Measurements from ENCODE around the gene RAB14.

Gene RAB14

DNA sequence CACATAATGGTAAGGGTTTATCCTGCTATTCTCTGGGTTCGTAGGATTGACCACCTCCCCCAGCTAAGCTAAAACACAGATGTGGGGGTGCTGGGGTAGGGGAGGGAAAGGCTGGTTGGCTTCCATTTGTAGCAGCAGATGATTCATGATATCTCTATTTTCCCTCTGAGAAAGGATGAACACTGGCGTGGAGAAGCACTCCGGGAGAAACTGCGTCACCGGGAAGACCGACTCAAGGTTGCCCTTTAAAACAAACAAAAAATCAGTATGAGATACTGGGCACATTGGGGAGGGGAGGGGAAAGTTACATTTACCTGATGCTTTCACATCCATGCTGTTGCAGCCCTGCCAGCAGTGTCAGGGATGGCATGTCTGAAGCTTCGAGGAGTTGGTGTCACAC is 28.2 kb downstream of the RAB14 start:
- DNase-seq, result no peak
- Histone ChIP-seq H3K27me3 (replicated peaks) (no peaks in the 10 kb centered on the region), H3K4me3 (ENCODE audit: low read depth, low read length) (no peak overlapping the region), H3K36me3 (replicated peaks) (peaks cover 27% of the 10 kb centered on the region), H3K27ac (no peak overlapping the region)
- TF ChIP-seq, protein P1, sequence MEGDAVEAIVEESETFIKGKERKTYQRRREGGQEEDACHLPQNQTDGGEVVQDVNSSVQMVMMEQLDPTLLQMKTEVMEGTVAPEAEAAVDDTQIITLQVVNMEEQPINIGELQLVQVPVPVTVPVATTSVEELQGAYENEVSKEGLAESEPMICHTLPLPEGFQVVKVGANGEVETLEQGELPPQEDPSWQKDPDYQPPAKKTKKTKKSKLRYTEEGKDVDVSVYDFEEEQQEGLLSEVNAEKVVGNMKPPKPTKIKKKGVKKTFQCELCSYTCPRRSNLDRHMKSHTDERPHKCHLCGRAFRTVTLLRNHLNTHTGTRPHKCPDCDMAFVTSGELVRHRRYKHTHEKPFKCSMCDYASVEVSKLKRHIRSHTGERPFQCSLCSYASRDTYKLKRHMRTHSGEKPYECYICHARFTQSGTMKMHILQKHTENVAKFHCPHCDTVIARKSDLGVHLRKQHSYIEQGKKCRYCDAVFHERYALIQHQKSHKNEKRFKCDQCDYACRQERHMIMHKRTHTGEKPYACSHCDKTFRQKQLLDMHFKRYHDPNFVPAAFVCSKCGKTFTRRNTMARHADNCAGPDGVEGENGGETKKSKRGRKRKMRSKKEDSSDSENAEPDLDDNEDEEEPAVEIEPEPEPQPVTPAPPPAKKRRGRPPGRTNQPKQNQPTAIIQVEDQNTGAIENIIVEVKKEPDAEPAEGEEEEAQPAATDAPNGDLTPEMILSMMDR (IDR thresholded peaks at IDR 0.05; ENCODE audit: low read depth, low read length, missing control alignments), result no peak
- in situ Hi-C loops (cut with HindIII; ENCODE audit: low pct_ligation_motif_present, low sequenced_read_pairs), result no loop called here

DNA sequence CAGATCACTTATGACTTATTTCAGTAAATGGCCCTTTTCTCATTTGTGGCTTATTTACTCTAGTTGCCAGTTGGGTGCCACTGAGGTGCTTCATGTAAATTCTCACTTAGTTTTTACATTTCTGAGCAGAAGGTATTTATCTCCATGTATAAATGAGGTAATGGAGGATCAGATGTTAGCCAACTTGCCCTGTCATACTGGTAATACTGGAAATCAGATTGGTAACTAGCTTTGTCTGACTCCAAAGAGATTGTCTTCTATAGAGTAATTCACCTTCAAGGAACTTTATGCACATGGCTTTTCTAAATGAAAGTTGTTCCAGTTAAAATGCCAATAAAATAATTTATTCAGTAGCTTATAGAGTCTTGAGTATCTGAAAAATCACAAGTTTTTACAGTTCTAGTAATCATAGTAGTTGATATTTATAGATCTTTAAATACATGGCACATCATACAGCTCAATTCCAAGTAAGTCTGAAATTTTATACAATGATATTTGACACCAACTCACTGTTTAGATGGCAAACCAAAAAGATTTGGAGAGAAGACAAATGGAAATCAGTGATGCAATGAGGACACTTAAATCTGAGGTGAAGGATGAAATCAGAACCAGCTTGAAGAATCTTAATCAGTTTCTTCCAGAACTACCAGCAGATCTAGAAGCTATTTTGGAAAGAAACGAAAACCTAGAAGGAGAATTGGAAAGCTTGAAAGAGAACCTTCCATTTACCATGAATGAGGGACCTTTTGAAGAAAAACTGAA is 28.8 kb downstream of the RAB14 start:
- no peak for DNase-seq
- in situ Hi-C loops (cut with HindIII; ENCODE audit: low pct_ligation_motif_present, low sequenced_read_pairs), result no loop called here
- Histone ChIP-seq H3K27ac (no peak overlapping the region), H3K36me3 (replicated peaks) (peaks cover 27% of the 10 kb centered on the region), H3K4me3 (ENCODE audit: low read depth, low read length) (no peak overlapping the region), H3K27me3 (replicated peaks) (no peaks in the 10 kb centered on the region)
- TF ChIP-seq, protein P1 (IDR thresholded peaks at IDR 0.05; ENCODE audit: low read depth, low read length, missing control alignments), result no peak

DNA sequence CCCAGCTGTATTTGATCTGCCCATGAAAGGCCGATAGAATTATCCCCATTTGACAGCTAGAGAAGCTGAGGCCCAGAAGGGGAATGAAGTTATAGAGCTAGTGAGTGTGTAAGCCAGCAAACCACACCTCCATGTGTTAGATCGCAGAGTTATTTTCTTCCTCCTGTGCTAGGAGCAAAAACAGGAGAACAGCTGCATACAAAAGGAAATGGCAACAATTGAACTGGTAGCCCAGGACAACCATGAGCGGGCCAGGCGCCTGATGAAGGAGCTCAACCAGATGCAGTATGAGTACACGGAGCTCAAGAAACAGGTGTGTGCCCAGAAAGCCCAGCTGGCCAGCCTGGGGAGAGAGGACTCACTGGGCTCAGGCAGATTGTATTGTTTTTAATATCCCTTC is 30.4 kb downstream of the RAB14 start:
- DNase-seq, result no peak
- TF ChIP-seq, protein P1 (IDR thresholded peaks at IDR 0.05; ENCODE audit: low read depth, low read length, missing control alignments), result no peak
- in situ Hi-C loops (cut with HindIII; ENCODE audit: low pct_ligation_motif_present, low sequenced_read_pairs), result no loop called here

DNA sequence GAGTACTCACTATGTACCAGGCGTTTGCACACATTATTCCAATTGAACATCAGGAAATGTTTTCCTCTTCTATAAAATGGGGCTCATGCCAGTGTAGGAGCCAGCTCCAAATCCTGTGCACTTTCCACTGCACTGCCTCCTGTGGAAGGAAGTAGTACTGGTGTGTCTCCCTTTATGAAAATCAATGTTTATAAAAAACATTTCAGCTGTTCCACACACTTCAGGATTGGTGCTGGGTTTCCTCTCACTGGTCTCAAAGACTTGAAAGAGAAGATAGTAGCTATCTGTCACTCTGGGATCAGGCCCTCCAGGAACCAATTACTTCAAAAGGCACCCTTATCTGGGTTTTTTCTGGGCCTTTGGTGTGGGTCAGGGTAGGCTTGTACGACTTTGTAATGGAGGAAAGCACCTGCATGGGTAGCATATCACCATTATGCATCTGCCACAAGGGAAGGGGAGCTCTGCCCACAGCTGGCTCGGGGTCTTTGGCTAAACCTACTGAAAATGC is 32.5 kb downstream of the RAB14 start:
- Histone ChIP-seq H3K4me3 (ENCODE audit: low read depth, low read length) (no peak overlapping the region), H3K27me3 (replicated peaks) (no peaks in the 10 kb centered on the region), H3K36me3 (replicated peaks) (peaks cover 27% of the 10 kb centered on the region), H3K27ac (no peak overlapping the region)
- DNase-seq, result peak; percentile 14
- TF ChIP-seq, protein P1 (IDR thresholded peaks at IDR 0.05; ENCODE audit: low read depth, low read length, missing control alignments), result peak; percentile 69
- in situ Hi-C loops (cut with HindIII; ENCODE audit: low pct_ligation_motif_present, low sequenced_read_pairs), result no loop called here

More for the DNA sequence above, 30.4 kb downstream of the RAB14 start:
- Histone ChIP-seq H3K36me3 (replicated peaks) (peaks cover 27% of the 10 kb centered on the region), H3K27me3 (replicated peaks) (no peaks in the 10 kb centered on the region), H3K27ac (no peak overlapping the region), H3K4me3 (ENCODE audit: low read depth, low read length) (no peak overlapping the region)

DNA sequence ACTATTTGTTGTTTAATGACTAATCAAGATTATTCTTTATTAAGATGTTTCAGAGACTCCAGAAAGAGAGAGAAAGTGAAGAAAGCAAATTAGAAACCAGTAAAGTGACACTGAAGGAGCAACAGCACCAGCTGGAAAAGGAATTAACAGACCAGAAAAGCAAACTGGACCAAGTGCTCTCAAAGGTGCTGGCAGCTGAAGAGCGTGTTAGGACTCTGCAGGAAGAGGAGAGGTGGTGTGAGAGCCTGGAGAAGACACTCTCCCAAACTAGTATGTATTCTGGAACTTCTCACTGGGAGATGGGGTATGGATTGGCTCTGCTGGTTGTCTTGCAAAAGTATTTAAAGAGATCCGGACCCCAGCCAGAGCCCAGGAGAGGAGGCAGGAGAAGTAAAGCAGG is 33.6 kb downstream of the RAB14 start:
- no peak overlapping the region for H3K27ac ChIP-seq
- H3K27me3 ChIP-seq (replicated peaks), result no peaks in the 10 kb centered on the region
- TF ChIP-seq, protein P1 (IDR thresholded peaks at IDR 0.05; ENCODE audit: low read depth, low read length, missing control alignments), result no peak
- H3K36me3 ChIP-seq (replicated peaks), result peaks cover 23% of the 10 kb centered on the region
- no peak overlapping the region for H3K4me3 ChIP-seq (ENCODE audit: low read depth, low read length)
- DNase-seq, result no peak
- in situ Hi-C loops (cut with HindIII; ENCODE audit: low pct_ligation_motif_present, low sequenced_read_pairs), result no loop called here
